ENCODE measurements around the gene FBXO42. TPM values are rescaled to one million over a fixed set of nuclear protein-coding genes. Genes with fewer than 3 reads are reported as not detected.

FBXO42 gene
- total RNA-seq, 1 donor from 2014 or later = 25.6 TPM

DNA sequence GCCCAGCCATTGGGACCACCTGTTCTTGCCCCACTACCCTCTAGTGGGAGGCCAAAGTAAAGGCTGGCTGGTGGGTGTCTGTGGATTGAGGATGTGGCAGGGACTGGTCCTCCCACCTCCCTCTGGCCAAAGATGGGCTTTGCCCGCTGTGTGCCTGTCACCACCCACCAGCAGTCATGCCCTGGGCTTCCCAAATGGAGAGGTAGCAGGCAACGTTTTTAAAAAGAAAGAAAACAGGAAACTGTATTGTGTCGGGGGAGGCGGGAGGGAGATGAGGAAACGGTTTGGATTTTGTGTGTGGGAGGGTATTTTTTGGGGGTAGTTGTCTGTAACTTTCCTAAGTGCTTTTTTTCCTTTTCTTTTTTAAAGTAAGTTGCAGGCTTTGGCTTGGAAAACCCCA, 44.8 kb upstream of the FBXO42 start:
- Histone ChIP-seq H4K20me1 (ENCODE audit: insufficient read depth, low read length) (peaks cover 53% of the 10 kb centered on the region), H3K4me2 (ENCODE audit: low read length) (peak overlapping the region; percentile 1)
- no peak overlapping the region for H3K4me3 Mint-ChIP-seq (ENCODE audit: unreplicated experiment)

DNA sequence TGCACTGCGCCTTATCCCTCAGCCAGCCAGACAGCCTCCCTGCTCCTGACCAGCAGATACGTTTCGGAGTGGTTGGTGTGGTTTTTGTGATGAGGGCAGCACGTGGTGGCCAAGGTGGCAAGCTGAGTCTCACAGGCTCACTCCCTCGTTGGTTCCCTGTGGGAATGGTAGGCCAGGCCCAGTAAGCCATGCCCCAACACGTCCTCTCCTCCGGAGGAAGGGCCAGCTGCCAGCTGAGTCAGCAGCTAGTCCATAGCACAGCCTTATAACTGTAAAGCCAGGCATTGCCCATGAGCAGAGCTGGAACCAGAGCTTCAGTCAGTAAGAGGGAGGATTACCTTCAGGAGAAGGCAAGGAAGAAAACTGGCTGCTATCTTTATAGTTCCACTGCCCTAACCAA, 44.3 kb upstream of the FBXO42 start:
- no peak overlapping the region for H3K4me3 Mint-ChIP-seq (ENCODE audit: unreplicated experiment)

More for the DNA sequence above, 44.8 kb upstream of the FBXO42 start:
- H3K27me3 ChIP-seq (ENCODE audit: insufficient read depth, low read length) = no peaks in the 10 kb centered on the region
- peaks cover 16% of the 10 kb centered on the region for H3K4me1 ChIP-seq (ENCODE audit: insufficient read depth, low read length)
- peak overlapping the region; percentile 3 for H3K9ac ChIP-seq (ENCODE audit: low read length)
- H3K36me3 ChIP-seq (ENCODE audit: insufficient read depth, low read length) = peaks cover 6% of the 10 kb centered on the region
- TF ChIP-seq, protein P1, sequence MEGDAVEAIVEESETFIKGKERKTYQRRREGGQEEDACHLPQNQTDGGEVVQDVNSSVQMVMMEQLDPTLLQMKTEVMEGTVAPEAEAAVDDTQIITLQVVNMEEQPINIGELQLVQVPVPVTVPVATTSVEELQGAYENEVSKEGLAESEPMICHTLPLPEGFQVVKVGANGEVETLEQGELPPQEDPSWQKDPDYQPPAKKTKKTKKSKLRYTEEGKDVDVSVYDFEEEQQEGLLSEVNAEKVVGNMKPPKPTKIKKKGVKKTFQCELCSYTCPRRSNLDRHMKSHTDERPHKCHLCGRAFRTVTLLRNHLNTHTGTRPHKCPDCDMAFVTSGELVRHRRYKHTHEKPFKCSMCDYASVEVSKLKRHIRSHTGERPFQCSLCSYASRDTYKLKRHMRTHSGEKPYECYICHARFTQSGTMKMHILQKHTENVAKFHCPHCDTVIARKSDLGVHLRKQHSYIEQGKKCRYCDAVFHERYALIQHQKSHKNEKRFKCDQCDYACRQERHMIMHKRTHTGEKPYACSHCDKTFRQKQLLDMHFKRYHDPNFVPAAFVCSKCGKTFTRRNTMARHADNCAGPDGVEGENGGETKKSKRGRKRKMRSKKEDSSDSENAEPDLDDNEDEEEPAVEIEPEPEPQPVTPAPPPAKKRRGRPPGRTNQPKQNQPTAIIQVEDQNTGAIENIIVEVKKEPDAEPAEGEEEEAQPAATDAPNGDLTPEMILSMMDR (IDR thresholded peaks at IDR 0.05; ENCODE audit: insufficient read depth, low read depth, low read length) = no peak
- no peak for TF ChIP-seq EZH2 (IDR thresholded peaks at IDR 0.05; ENCODE audit: insufficient read depth, low read length)
- H3K79me2 ChIP-seq (ENCODE audit: insufficient read depth, low read length) = peaks cover 50% of the 10 kb centered on the region
- no peaks in the 10 kb centered on the region for H3K27me3 Mint-ChIP-seq (ENCODE audit: low read depth, unreplicated experiment)
- H3K27ac ChIP-seq (ENCODE audit: low read depth, low read length) = no peak overlapping the region
- no peak overlapping the region for H2AFZ ChIP-seq (ENCODE audit: low read depth, low read length)
- H3K36me3 Mint-ChIP-seq (ENCODE audit: low read depth, unreplicated experiment) = peaks cover 23% of the 10 kb centered on the region
- no peaks in the 10 kb centered on the region for H3K9me3 Mint-ChIP-seq (ENCODE audit: unreplicated experiment)
- H3K27ac Mint-ChIP-seq (ENCODE audit: unreplicated experiment) = peak overlapping the region; percentile 63
- H3K4me1 Mint-ChIP-seq (ENCODE audit: low read depth, unreplicated experiment) = peaks cover 29% of the 10 kb centered on the region
- no peak overlapping the region for H3K4me3 ChIP-seq (ENCODE audit: insufficient read depth, low read depth, low read length)
- no peaks in the 10 kb centered on the region for H3K9me3 ChIP-seq (ENCODE audit: insufficient read depth, low read depth, low read length)
- FAIRE-seq (no peak), DNase-seq (ENCODE audit: low read depth) (no peak)

DNA sequence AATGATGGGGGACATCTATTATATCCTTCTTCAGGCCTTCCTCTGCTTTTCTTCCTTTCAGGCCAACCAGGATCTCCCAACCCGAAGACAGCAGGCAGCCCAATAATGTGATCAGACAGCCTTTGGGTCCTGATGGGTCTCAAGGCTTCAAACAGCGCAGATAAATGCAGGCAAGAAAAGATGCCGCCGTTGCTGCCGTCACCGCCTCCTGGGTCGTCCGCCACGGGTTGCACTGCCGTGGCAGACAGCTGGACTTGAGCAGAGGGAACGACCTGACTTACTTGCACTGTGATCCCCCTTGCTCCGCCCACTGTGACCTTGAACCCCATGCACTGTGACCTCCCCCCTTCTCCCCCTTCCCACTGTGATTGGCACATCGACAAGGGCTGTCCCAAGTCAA, 42.7 kb upstream of the FBXO42 start:
- peaks cover 16% of the 10 kb centered on the region for H3K4me1 ChIP-seq (ENCODE audit: insufficient read depth, low read length)
- peaks cover 6% of the 10 kb centered on the region for H3K36me3 ChIP-seq (ENCODE audit: insufficient read depth, low read length)
- peaks cover 69% of the 10 kb centered on the region for H4K20me1 ChIP-seq (ENCODE audit: insufficient read depth, low read length)
- Mint-ChIP-seq H3K9me3 (ENCODE audit: unreplicated experiment) (no peaks in the 10 kb centered on the region), H3K4me3 (ENCODE audit: unreplicated experiment) (no peak overlapping the region), H3K4me1 (ENCODE audit: low read depth, unreplicated experiment) (peaks cover 43% of the 10 kb centered on the region), H3K27me3 (ENCODE audit: low read depth, unreplicated experiment) (no peaks in the 10 kb centered on the region), H3K36me3 (ENCODE audit: low read depth, unreplicated experiment) (peaks cover 23% of the 10 kb centered on the region), H3K27ac (ENCODE audit: unreplicated experiment) (no peak overlapping the region)
- H3K27me3 ChIP-seq (ENCODE audit: insufficient read depth, low read length) = no peaks in the 10 kb centered on the region
- no peaks in the 10 kb centered on the region for H3K9me3 ChIP-seq (ENCODE audit: insufficient read depth, low read depth, low read length)
- H3K4me2 ChIP-seq (ENCODE audit: low read length) = no peak overlapping the region
- H3K9ac ChIP-seq (ENCODE audit: low read length) = no peak overlapping the region
- FAIRE-seq = no peak
- H3K4me3 ChIP-seq (ENCODE audit: insufficient read depth, low read depth, low read length) = no peak overlapping the region
- H3K79me2 ChIP-seq (ENCODE audit: insufficient read depth, low read length) = peaks cover 72% of the 10 kb centered on the region
- no peak overlapping the region for H2AFZ ChIP-seq (ENCODE audit: low read depth, low read length)
- H3K27ac ChIP-seq (ENCODE audit: low read depth, low read length) = no peak overlapping the region
- DNase-seq (ENCODE audit: low read depth) = no peak
- TF ChIP-seq, protein P1 (IDR thresholded peaks at IDR 0.05; ENCODE audit: insufficient read depth, low read depth, low read length) = no peak
- TF ChIP-seq EZH2 (IDR thresholded peaks at IDR 0.05; ENCODE audit: insufficient read depth, low read length) = no peak

More for the DNA sequence above, 44.3 kb upstream of the FBXO42 start:
- FAIRE-seq (no peak), DNase-seq (ENCODE audit: low read depth) (peak; percentile 82)
- Histone ChIP-seq H3K9ac (ENCODE audit: low read length) (no peak overlapping the region), H3K79me2 (ENCODE audit: insufficient read depth, low read length) (peaks cover 55% of the 10 kb centered on the region), H3K4me1 (ENCODE audit: insufficient read depth, low read length) (peaks cover 16% of the 10 kb centered on the region), H3K4me2 (ENCODE audit: low read length) (peak overlapping the region; percentile 1), H3K36me3 (ENCODE audit: insufficient read depth, low read length) (peaks cover 6% of the 10 kb centered on the region), H3K4me3 (ENCODE audit: insufficient read depth, low read depth, low read length) (no peak overlapping the region), H3K27me3 (ENCODE audit: insufficient read depth, low read length) (no peaks in the 10 kb centered on the region), H2AFZ (ENCODE audit: low read depth, low read length) (no peak overlapping the region), H3K9me3 (ENCODE audit: insufficient read depth, low read depth, low read length) (no peaks in the 10 kb centered on the region), H3K27ac (ENCODE audit: low read depth, low read length) (peak overlapping the region; percentile 34), H4K20me1 (ENCODE audit: insufficient read depth, low read length) (peaks cover 59% of the 10 kb centered on the region)
- Mint-ChIP-seq H3K27me3 (ENCODE audit: low read depth, unreplicated experiment) (no peaks in the 10 kb centered on the region), H3K36me3 (ENCODE audit: low read depth, unreplicated experiment) (peaks cover 23% of the 10 kb centered on the region), H3K27ac (ENCODE audit: unreplicated experiment) (peak overlapping the region; percentile 63), H3K9me3 (ENCODE audit: unreplicated experiment) (no peaks in the 10 kb centered on the region), H3K4me1 (ENCODE audit: low read depth, unreplicated experiment) (peaks cover 33% of the 10 kb centered on the region)
- TF ChIP-seq, protein P1 (IDR thresholded peaks at IDR 0.05; ENCODE audit: insufficient read depth, low read depth, low read length) = no peak
- no peak for TF ChIP-seq EZH2 (IDR thresholded peaks at IDR 0.05; ENCODE audit: insufficient read depth, low read length)

Measured in astrocyte (in vitro differentiated cells and primary cell).